ENCODE data around the gene FAM163A. TPM values are rescaled to one million over a fixed set of nuclear protein-coding genes. Genes with fewer than 3 reads are reported as not detected.

FAM163A gene
- polyA plus RNA-seq, 3 donors: not detected

DNA sequence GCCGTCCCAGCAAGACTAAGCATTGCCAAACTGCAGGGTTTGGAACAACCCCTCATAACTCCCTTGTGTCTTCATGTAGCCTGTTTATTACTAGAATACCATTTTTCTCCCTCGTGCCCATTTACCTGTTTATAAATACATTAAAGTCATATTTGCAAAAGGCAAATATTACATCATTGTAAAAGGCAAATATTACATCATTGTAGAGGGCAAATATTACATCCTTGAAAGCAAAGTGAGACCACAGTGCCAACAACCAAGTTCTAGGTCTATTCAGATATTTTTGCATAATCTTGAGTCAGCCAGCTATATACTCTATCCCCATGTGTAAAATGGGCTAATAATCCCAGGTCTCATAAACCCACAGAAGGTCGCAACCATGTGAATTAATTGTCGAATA is 11.4 kb upstream of the FAM163A start:
- no peak overlapping the region for H3K27ac ChIP-seq (ENCODE audit: low read depth in 1 of 2, low read length in 2 of 2)
- no peak overlapping the region for H3K4me3 Mint-ChIP-seq
- TF ChIP-seq, protein P1, sequence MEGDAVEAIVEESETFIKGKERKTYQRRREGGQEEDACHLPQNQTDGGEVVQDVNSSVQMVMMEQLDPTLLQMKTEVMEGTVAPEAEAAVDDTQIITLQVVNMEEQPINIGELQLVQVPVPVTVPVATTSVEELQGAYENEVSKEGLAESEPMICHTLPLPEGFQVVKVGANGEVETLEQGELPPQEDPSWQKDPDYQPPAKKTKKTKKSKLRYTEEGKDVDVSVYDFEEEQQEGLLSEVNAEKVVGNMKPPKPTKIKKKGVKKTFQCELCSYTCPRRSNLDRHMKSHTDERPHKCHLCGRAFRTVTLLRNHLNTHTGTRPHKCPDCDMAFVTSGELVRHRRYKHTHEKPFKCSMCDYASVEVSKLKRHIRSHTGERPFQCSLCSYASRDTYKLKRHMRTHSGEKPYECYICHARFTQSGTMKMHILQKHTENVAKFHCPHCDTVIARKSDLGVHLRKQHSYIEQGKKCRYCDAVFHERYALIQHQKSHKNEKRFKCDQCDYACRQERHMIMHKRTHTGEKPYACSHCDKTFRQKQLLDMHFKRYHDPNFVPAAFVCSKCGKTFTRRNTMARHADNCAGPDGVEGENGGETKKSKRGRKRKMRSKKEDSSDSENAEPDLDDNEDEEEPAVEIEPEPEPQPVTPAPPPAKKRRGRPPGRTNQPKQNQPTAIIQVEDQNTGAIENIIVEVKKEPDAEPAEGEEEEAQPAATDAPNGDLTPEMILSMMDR (IDR thresholded peaks at IDR 0.05): no peak

DNA sequence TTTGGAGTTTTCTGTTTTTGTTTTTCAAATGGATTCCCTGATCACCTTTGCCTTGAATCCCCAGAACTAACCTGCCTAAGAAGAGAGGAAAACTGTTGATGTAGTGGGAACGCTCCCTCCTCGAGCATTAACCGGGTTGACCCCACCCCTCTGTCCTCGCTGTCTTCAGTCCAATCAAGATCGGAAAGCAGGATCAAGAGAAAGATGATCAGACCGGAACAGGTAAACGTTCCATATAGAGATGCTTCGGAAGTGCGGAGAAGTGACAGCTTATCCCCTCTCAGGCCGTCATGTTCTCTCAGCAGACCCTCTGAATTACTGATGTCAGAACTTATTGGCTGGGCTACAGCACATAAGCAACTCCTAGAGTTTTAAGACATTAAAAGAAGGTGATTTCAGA is 800 bp upstream of the FAM163A start:
- Histone ChIP-seq H3K4me1 (ENCODE audit: control insufficient read depth in 1 of 2, insufficient read depth in 2 of 2, low read length in 2 of 2) (peaks cover 7 to 21% of the 10 kb centered on the region in 2 donors), H3K27ac (ENCODE audit: low read depth in 1 of 2, low read length in 2 of 2) (no peak overlapping the region), H3K4me2 (replicated peaks; ENCODE audit: extremely low read depth, low read length, poor library complexity, severe bottlenecking) (no peak overlapping the region), H4K20me1 (ENCODE audit: insufficient read depth, low read length) (no peaks in the 10 kb centered on the region), H3K4me3 (replicated peaks in 1 of 3; ENCODE audit: low read depth in 2 of 3, low read length in 3 of 3) (peak overlapping the region in 1 of 3 experiments; percentile 49), H3K79me2 (ENCODE audit: insufficient read depth, low read length) (no peaks in the 10 kb centered on the region), H3K27me3 (ENCODE audit: control insufficient read depth in 2 of 2, insufficient read depth in 2 of 2, low read length in 2 of 2) (peaks cover 60% of the 10 kb centered on the region in 2 donors), H3K36me3 (replicated peaks in 1 of 2; ENCODE audit: control insufficient read depth in 1 of 2, insufficient read depth in 2 of 2, low read length in 2 of 2) (no peaks in the 10 kb centered on the region), H3K9me3 (replicated peaks in 1 of 2; ENCODE audit: control insufficient read depth in 1 of 2, insufficient read depth in 1 of 2, low read length in 2 of 2) (peaks cover 0 to 23% of the 10 kb centered on the region in 2 donors), H3K9ac (ENCODE audit: insufficient read depth, low read length, poor library complexity, severe bottlenecking) (no peak overlapping the region), H2AFZ (ENCODE audit: insufficient read depth, low read depth, low read length, poor library complexity, severe bottlenecking) (no peak overlapping the region)
- no peak for DNase-seq
- Mint-ChIP-seq H3K9me3 (peaks cover 0 to 15% (median 10%) of the 10 kb centered on the region in 7 donors), H3K27me3 (ENCODE audit: low read depth in 3 of 3) (peaks cover 56 to 77% (median 67%) of the 10 kb centered on the region in 3 donors), H3K4me3 (peak overlapping the region in 1 of 2 donors; percentile 72), H3K4me1 (peaks cover 15% of the 10 kb centered on the region), H3K27ac (no peak overlapping the region), H3K36me3 (no peaks in the 10 kb centered on the region)
- intact Hi-C loops (cut with micrococcal nuclease): no loop called here
- TF ChIP-seq, protein P1 (IDR thresholded peaks at IDR 0.05): no peak
- 45% methylated on average over 10 of the region's 10 CpGs for WGBS (ENCODE audit: insufficient coverage)

More for the DNA sequence above, 11.4 kb upstream of the FAM163A start:
- Histone ChIP-seq H3K36me3 (replicated peaks in 1 of 2; ENCODE audit: control insufficient read depth in 1 of 2, insufficient read depth in 2 of 2, low read length in 2 of 2) (no peaks in the 10 kb centered on the region), H3K9me3 (replicated peaks in 1 of 2; ENCODE audit: control insufficient read depth in 1 of 2, insufficient read depth in 1 of 2, low read length in 2 of 2) (no peaks in the 10 kb centered on the region), H3K4me3 (replicated peaks in 1 of 3; ENCODE audit: low read depth in 2 of 3, low read length in 3 of 3) (no peak overlapping the region), H3K79me2 (ENCODE audit: insufficient read depth, low read length) (no peaks in the 10 kb centered on the region), H3K27me3 (ENCODE audit: control insufficient read depth in 2 of 2, insufficient read depth in 2 of 2, low read length in 2 of 2) (peaks cover 8 to 14% of the 10 kb centered on the region in 2 donors), H3K4me1 (ENCODE audit: control insufficient read depth in 1 of 2, insufficient read depth in 2 of 2, low read length in 2 of 2) (no peaks in the 10 kb centered on the region), H3K9ac (ENCODE audit: insufficient read depth, low read length, poor library complexity, severe bottlenecking) (no peak overlapping the region), H2AFZ (ENCODE audit: insufficient read depth, low read depth, low read length, poor library complexity, severe bottlenecking) (no peak overlapping the region), H4K20me1 (ENCODE audit: insufficient read depth, low read length) (no peaks in the 10 kb centered on the region), H3K4me2 (replicated peaks; ENCODE audit: extremely low read depth, low read length, poor library complexity, severe bottlenecking) (no peak overlapping the region)
- Mint-ChIP-seq H3K4me1 (peaks cover 1% of the 10 kb centered on the region), H3K27me3 (ENCODE audit: low read depth in 3 of 3) (peaks cover 0 to 5% (median 4%) of the 10 kb centered on the region in 3 donors), H3K36me3 (no peaks in the 10 kb centered on the region), H3K27ac (no peak overlapping the region), H3K9me3 (peaks cover 0 to 3% (median 0%) of the 10 kb centered on the region in 7 donors)
- intact Hi-C loops (cut with micrococcal nuclease): no loop called here
- no CpG with 5 or more reads among the region's 4 CpGs for WGBS (ENCODE audit: insufficient coverage)
- no peak for DNase-seq
